DOHH2 (cell line): Measurements from ENCODE around the gene INF2.

Experiments used
- H3F3A ChIP-seq: fragments of 200-600 bp; sonication (generic), shearing (Covaris generic); 2 replicates; pipeline ENCODE4 v1.6.0; 2016; ENCODE audit warnings: antibody characterized with exemption, mild to moderate bottlenecking; ENCODE audit not compliant: control insufficient read depth, insufficient read depth
- H3K27ac ChIP-seq: fragments of 200-600 bp; sonication (generic); 2 replicates; pipeline ENCODE4 v1.5.1; 2014; ENCODE audit warnings: low read depth, mild to moderate bottlenecking, low read length, moderate library complexity
- H3K27me3 ChIP-seq: fragments of 200-600 bp; sonication (generic); 2 replicates; pipeline ENCODE4 v1.6.1; 2014; ENCODE audit warnings: mild to moderate bottlenecking, low read length, mixed read lengths; ENCODE audit not compliant: control insufficient read depth
- H3K36me3 ChIP-seq: fragments of 200-600 bp; sonication (generic); 2 replicates; pipeline ENCODE4 v1.6.1; 2014; ENCODE audit warnings: mild to moderate bottlenecking, low read length, moderate library complexity, mixed read lengths; ENCODE audit not compliant: control insufficient read depth
- H3K4me1 ChIP-seq: fragments of 200-600 bp; sonication (generic); 2 replicates; pipeline ENCODE4 v1.6.1; 2014; ENCODE audit warnings: mild to moderate bottlenecking, low read length, mixed read lengths; ENCODE audit not compliant: control insufficient read depth
- H3K4me2 ChIP-seq: fragments of 200-600 bp; sonication (generic); 2 replicates; pipeline ENCODE4 v1.6.0; 2014; ENCODE audit warnings: mild to moderate bottlenecking, low read length, moderate library complexity
- H3K4me3 ChIP-seq: fragments of 200-600 bp; sonication (generic); 2 replicates; pipeline ENCODE4 v1.5.1; 2014; ENCODE audit warnings: mild to moderate bottlenecking, low read length, mixed read lengths
- H3K79me2 ChIP-seq: fragments of 200-600 bp; sonication (generic); 2 replicates; pipeline ENCODE4 v1.6.1; 2014; ENCODE audit warnings: mild to moderate bottlenecking, low read length, mixed read lengths; ENCODE audit not compliant: control insufficient read depth
- H3K9me2 ChIP-seq: fragments of 200-600 bp; sonication (generic); replicated peaks from 2 replicates; pipeline ENCODE4 v1.6.1; 2014; ENCODE audit warnings: mild to moderate bottlenecking, low read length, mixed read lengths; ENCODE audit not compliant: control insufficient read depth
- H3K9me3 ChIP-seq: fragments of 200-600 bp; sonication (generic); 2 replicates; pipeline ENCODE4 v1.6.1; 2014; ENCODE audit warnings: antibody characterized with exemption, low read length, mixed read lengths; ENCODE audit not compliant: control insufficient read depth, insufficient read depth
- H4K20me1 ChIP-seq: fragments of 200-600 bp; sonication (generic); 2 replicates; pipeline ENCODE4 v1.6.0; 2014; ENCODE audit warnings: low read depth, mild to moderate bottlenecking, antibody characterized with exemption, low read length, moderate library complexity; ENCODE audit not compliant: control insufficient read depth, insufficient read depth
- CTCF ChIP-seq: fragments of 200-600 bp; sonication (generic); IDR thresholded peaks from one replicate; pipeline ENCODE4 v1.5.1; 2014; ENCODE audit warnings: antibody characterized with exemption, mild to moderate bottlenecking, low read depth, low read length; ENCODE audit not compliant: poor library complexity, severe bottlenecking
- EZH2phosphoT487 ChIP-seq: fragments of 200-600 bp; sonication (generic); IDR thresholded peaks from 2 replicates; pipeline ENCODE4 v1.6.1; 2017; ENCODE audit warnings: borderline replicate concordance, mild to moderate bottlenecking, antibody characterized with exemption, low read length, moderate library complexity, mixed read lengths

Gene INF2

GRCh38 chr14:104688505-104689108 lies 811 bp upstream of the INF2 start:
- 0 out of 2 replicates have a peak, but pooled peaks cover 6% of the 10 kb centered on the region for H4K20me1 ChIP-seq
- TF ChIP-seq CTCF (no peak), EZH2phosphoT487 (no peak)
- no peaks in the 10 kb centered on the region for H3K9me3 ChIP-seq
- no peaks in the 10 kb centered on the region for H3K27me3 ChIP-seq
- peaks cover 61% of the 10 kb centered on the region for H3K4me1 ChIP-seq
- peak overlapping the region; percentile 22; the same call in 1 of the 2 replicates for H3K4me3 ChIP-seq
- H3K79me2 ChIP-seq: peaks cover 40% of the 10 kb centered on the region
- H3K9me2 ChIP-seq: no peaks in the 10 kb centered on the region
- no peak overlapping the region for H3K27ac ChIP-seq
- H3K4me2 ChIP-seq: peak overlapping the region; percentile 17; the same call in 1 of the 2 replicates
- H3K36me3 ChIP-seq: peaks cover 16% of the 10 kb centered on the region
- peaks cover 6% of the 10 kb centered on the region for H3F3A ChIP-seq

- Histone ChIP-seq H3K9me2 (no peaks in the 10 kb centered on the region), H3K4me2 (peak overlapping the region; percentile 76), H3K79me2 (peaks cover 55% of the 10 kb centered on the region), H3K27me3 (no peaks in the 10 kb centered on the region), H3K4me3 (peak overlapping the region; percentile 79), H3K27ac (no peak overlapping the region), H3F3A (no peaks in the 10 kb centered on the region), H3K4me1 (peaks cover 53% of the 10 kb centered on the region), H4K20me1 (0 out of 2 replicates have a peak, but pooled peaks cover 6% of the 10 kb centered on the region), H3K9me3 (no peaks in the 10 kb centered on the region), H3K36me3 (peaks cover 16% of the 10 kb centered on the region)
- TF ChIP-seq CTCF (no peak), EZH2phosphoT487 (no peak)
Measured at GRCh38 chr14:104689881-104690711, 678 bp downstream of the INF2 start.

- Histone ChIP-seq H3K36me3 (peaks cover 17% of the 10 kb centered on the region), H3K27ac (no peak overlapping the region), H3K4me1 (peaks cover 46% of the 10 kb centered on the region), H3K79me2 (peaks cover 57% of the 10 kb centered on the region), H4K20me1 (0 out of 2 replicates have a peak, but pooled peaks cover 6% of the 10 kb centered on the region), H3F3A (no peaks in the 10 kb centered on the region), H3K27me3 (no peaks in the 10 kb centered on the region), H3K9me3 (no peaks in the 10 kb centered on the region), H3K4me2 (peak overlapping the region; percentile 76), H3K4me3 (peak overlapping the region; percentile 79), H3K9me2 (no peaks in the 10 kb centered on the region)
- TF ChIP-seq EZH2phosphoT487: no peak
Measured at GRCh38 chr14:104690861-104691455, 1.5 kb downstream of the INF2 start.
